ENCODE data around the gene FADS3.
"Not testable (repeated sequence)": the region's sequence is repeated elsewhere in the genome, so short reads cannot be mapped to it uniquely, and the experiment has no call there.

The FADS3 gene

GRCh38 chr11:61897387-61898246 lies 6.3 kb upstream of the FADS3 start:
- DNase-seq (ENCODE audit: low read depth) = peak; percentile 66

- no peak for DNase-seq (ENCODE audit: low read depth)
Observed at GRCh38 chr11:61896665-61897386, 5.5 kb upstream of the FADS3 start.

- DNase-seq (ENCODE audit: low read depth) = no peak
Observed at GRCh38 chr11:61895718-61896059, 4.3 kb upstream of the FADS3 start.

- DNase-seq (ENCODE audit: low read depth) = no peak
Observed at GRCh38 chr11:61895046-61895717, 3.8 kb upstream of the FADS3 start.

GRCh38 chr11:61893981-61894380 lies 2.6 kb upstream of the FADS3 start:
- DNase-seq (ENCODE audit: low read depth) = no peak

GRCh38 chr11:61892085-61892370 lies 683 bp upstream of the FADS3 start:
- DNase-seq (ENCODE audit: low read depth) = no peak

- no peak for DNase-seq (ENCODE audit: low read depth)
Observed at GRCh38 chr11:61890529-61891330, 615 bp downstream of the FADS3 start.

- no peak for DNase-seq (ENCODE audit: low read depth)
Observed at GRCh38 chr11:61889831-61890230, 1.5 kb downstream of the FADS3 start.

GRCh38 chr11:61888590-61888989 lies 2.8 kb downstream of the FADS3 start:
- DNase-seq (ENCODE audit: low read depth) = no peak

GRCh38 chr11:61887839-61888494 lies 3.4 kb downstream of the FADS3 start:
- DNase-seq (ENCODE audit: low read depth) = no peak

GRCh38 chr11:61886643-61887042 lies 4.7 kb downstream of the FADS3 start:
- DNase-seq (ENCODE audit: low read depth) = no peak

GRCh38 chr11:61885784-61886580 lies 5.4 kb downstream of the FADS3 start:
- DNase-seq (ENCODE audit: low read depth) = no peak

GRCh38 chr11:61885166-61885778 lies 6.1 kb downstream of the FADS3 start:
- DNase-seq (ENCODE audit: low read depth) = no peak

- DNase-seq (ENCODE audit: low read depth) = no peak
Observed at GRCh38 chr11:61883947-61884346, 7.4 kb downstream of the FADS3 start.

- DNase-seq (ENCODE audit: low read depth) = no peak
Observed at GRCh38 chr11:61883327-61883726, 8.0 kb downstream of the FADS3 start.

GRCh38 chr11:61882879-61883278 lies 8.5 kb downstream of the FADS3 start:
- DNase-seq (ENCODE audit: low read depth) = no peak

- not testable (repeated sequence) for DNase-seq (ENCODE audit: low read depth)
Observed at GRCh38 chr11:61882267-61882666, 9.1 kb downstream of the FADS3 start.

- no peak for DNase-seq (ENCODE audit: low read depth)
Observed at GRCh38 chr11:61881397-61881796, 9.9 kb downstream of the FADS3 start.

GRCh38 chr11:61880454-61880853 lies 10.9 kb downstream of the FADS3 start:
- no peak for DNase-seq (ENCODE audit: low read depth)

GRCh38 chr11:61880031-61880430 lies 11.3 kb downstream of the FADS3 start:
- no peak for DNase-seq (ENCODE audit: low read depth)

GRCh38 chr11:61879152-61879551 lies 12.2 kb downstream of the FADS3 start:
- no peak for DNase-seq (ENCODE audit: low read depth)

All from stimulated activated CD8-positive, alpha-beta memory T cell treated with anti-CD3 and anti-CD28 coated beads, Interleukin-15, amount 100 ng/mL, for 1 hour (primary cell).